ENCODE results near the gene ALDH3B2. TPM values are rescaled to one million over a fixed set of nuclear protein-coding genes. Genes with fewer than 3 reads are reported as not detected.
A peak's percentile ranks its signal among the peaks of the same experiment; 100 is the strongest.
"Not testable (repeated sequence)": the region's sequence is repeated elsewhere in the genome, so short reads cannot be mapped to it uniquely, and the experiment has no call there.

Gene ALDH3B2
- total RNA-seq, 6 experiments from 2014 or later, result not detected

DNA sequence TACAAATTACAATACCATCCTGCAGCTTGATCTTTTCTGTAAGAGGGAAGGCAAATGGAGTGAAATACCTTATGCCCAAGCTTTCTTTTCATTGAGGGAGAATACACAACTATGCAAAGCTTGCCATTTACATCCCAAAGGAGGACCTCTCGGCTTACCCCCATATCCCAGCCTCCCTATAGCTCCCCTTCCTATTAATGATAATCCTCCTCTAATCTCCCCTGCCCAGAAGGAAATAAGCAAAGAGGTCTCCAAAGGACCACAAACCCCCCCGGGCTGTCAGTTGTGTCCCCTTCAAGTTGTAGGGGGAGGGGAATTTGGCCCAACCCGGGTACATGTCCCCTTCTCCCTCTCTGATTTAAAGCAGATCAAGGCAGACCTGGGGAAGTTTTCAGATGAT lies 52.5 kb downstream of the ALDH3B2 start:
- intact Hi-C loops (cut with DNase I); H3K4me1 ChIP-seq; H3K27ac ChIP-seq; H3K27me3 ChIP-seq; H3K9me3 ChIP-seq; H3K36me3 ChIP-seq; H3K4me3 ChIP-seq; ATAC-seq; DNase-seq: not testable (repeated sequence)
- 57% methylated on average over 3 of the region's 3 CpGs for WGBS (ENCODE audit: insufficient coverage, low coverage, low lambda C conversion rate, missing lambda C conversion rate)

DNA sequence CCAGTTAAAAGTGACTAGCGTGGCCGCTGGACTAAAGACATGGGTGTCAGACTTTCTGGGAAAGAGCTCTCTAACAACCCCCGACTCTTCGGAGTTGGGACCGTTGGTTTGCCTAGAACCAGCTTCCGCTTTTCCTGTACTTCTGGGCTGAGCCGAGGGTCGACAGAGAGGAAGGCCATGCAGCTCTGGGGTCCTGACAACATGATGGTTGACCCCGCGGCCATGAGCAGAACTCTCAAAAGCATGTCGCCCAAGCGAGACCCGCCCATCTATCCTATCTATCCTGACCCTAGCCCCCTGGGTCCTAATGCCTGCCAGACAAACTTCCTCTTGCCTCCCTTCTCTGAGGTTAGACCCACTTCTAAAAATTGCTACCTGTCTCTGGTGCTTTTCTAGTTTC lies 53.8 kb downstream of the ALDH3B2 start:
- H3K36me3 ChIP-seq, result not testable (repeated sequence)

DNA sequence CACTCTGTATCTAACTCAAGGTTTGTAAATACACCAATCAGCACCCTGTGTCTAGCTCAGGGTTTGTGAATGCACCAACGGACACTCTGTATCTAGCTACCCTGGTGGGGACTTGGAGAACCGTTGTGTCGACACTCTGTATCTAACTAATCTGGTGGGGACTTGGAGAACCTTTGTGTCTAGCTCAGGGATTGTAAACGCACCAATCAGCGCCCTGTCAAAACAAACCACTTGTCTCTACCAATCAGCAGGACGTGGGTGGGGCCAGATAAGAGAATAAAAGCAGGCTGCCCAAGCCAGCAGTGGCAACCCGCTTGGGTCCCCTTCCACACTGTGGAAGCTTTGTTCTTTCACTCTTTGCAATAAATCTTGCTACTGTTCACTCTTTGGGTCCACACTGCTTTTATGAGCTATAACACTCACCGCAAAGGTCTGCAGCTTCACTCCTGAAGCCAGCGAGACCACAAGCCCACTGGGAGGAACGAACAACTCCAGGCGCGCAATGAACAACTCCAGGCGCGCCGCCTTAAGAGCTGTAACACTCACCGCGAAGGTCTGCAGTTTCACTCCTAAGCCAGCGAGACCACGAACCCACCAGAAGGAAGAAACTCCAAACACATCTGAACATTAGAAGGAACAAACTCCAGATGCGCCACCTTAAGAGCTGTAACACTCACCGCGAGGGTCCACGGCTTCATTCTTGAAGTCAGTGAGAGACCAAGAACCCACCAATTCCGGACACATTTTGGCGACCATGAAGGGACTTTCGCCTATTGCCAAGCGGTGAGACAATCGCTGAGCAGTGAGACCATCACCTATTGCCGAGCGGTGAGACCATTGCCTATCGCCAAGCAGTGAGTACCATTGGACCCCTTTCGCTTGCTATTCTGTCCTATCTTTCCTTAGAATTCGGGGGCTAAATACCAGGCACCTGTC lies 54.5 kb downstream of the ALDH3B2 start:
- 94% methylated on average over 13 of the region's 33 CpGs for WGBS (ENCODE audit: insufficient coverage, low coverage, low lambda C conversion rate, missing lambda C conversion rate)
- intact Hi-C loops (cut with DNase I), result not testable (repeated sequence)

More for the DNA sequence above, 53.8 kb downstream of the ALDH3B2 start:
- H3K27ac ChIP-seq; ATAC-seq; intact Hi-C loops (cut with DNase I); H3K4me1 ChIP-seq; H3K27me3 ChIP-seq; DNase-seq; H3K9me3 ChIP-seq; H3K4me3 ChIP-seq: not testable (repeated sequence)
- no CpG with 5 or more reads among the region's 13 CpGs for WGBS (ENCODE audit: insufficient coverage, low coverage, low lambda C conversion rate, missing lambda C conversion rate)

DNA sequence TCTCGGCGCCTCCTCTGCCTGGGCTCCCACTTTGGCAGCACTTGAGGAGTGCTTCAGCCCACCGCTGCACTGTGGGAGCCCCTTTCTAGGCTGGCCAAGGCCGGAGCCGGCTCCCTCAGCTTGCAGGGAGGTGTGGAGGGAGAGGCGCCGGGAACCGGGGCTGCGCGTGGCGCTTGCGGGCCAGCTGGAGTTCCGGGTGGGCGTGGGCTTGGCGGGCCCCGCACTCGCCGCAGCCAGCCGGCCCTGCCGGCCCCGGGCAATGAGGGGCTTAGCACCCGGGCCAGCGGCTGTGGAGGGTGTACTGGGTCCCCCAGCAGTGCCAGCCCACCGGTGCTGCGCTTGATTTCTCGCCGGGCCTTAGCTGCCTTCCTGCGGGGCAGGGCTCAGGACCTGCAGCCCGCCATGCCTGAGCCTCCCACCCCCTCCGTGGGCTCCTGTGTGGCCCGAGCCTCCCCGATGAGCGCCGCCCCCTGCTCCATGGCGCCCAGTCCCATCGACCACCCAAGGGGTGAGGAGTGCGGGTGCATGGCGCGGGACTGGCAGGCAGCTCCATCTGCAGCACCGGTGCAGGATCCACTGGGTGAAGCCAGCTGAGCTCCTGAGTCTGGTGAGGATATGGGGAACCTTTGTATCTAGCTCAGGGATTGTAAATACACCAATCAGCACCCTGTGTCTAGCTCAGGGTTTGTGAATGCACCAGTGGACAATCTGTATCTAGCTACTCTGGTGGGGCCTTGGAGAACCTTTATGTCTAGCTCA lies 55.3 kb downstream of the ALDH3B2 start:
- H3K36me3 ChIP-seq; H3K4me1 ChIP-seq; H3K4me3 ChIP-seq; DNase-seq; H3K9me3 ChIP-seq; ATAC-seq; H3K27ac ChIP-seq; H3K27me3 ChIP-seq; intact Hi-C loops (cut with DNase I): not testable (repeated sequence)
- WGBS (ENCODE audit: insufficient coverage, low coverage, low lambda C conversion rate, missing lambda C conversion rate), result 80% methylated on average over 3 of the region's 40 CpGs

More for the DNA sequence above, 54.5 kb downstream of the ALDH3B2 start:
- DNase-seq, H3K9me3 ChIP-seq, H3K4me3 ChIP-seq, H3K27me3 ChIP-seq, ATAC-seq, H3K36me3 ChIP-seq, H3K4me1 ChIP-seq, H3K27ac ChIP-seq: not testable (repeated sequence)

DNA sequence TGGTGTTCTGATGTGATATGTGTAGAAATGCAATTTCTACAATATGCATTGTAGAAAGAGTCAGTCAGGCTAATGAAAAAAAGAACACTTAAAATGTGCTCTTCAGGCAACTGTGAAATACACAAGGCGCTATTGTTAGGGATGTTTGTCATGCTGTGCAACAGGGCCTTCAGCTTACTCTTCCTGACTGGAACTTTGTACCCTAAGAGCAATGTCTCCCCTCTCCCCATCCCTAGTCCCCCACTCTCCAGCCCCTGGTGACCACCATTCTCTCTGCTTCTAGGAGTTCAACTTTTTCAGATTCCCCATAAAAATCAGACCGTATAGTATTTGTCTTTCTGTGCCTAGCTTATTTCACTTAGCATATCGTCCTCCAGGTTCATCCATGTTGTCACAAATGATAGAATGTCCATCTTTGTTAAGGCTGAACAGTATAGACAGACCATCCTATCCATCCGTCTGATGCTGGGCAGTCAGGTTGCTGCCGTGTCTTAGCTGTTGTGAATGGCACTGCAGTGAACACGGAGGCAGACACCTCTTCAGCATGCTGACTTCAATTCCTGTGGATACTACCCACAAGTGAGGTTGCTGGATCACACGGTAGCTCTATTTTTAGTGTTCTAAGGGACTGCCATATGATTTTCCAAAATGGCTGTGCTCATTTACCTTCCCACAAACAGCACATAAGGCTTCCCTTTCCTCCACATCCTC lies 57.0 kb downstream of the ALDH3B2 start:
- Histone ChIP-seq H3K4me3 (no peak overlapping the region), H3K4me1 (peaks cover 0 to 7% (median 0%) of the 10 kb centered on the region in 4 donors), H3K27ac (no peak overlapping the region), H3K27me3 (no peaks in the 10 kb centered on the region), H3K9me3 (no peaks in the 10 kb centered on the region), H3K36me3 (peaks cover 0 to 1% (median 0%) of the 10 kb centered on the region in 4 donors)
- WGBS (ENCODE audit: insufficient coverage, low coverage, low lambda C conversion rate, missing lambda C conversion rate), result 82% methylated on average over 6 of the region's 7 CpGs
- DNase-seq, result no peak
- intact Hi-C loops (cut with DNase I), result no loop called here
- ATAC-seq, result no peak
- TF ChIP-seq POLR2A (IDR thresholded peaks at IDR 0.05), result no peak
- TF ChIP-seq, protein P1, sequence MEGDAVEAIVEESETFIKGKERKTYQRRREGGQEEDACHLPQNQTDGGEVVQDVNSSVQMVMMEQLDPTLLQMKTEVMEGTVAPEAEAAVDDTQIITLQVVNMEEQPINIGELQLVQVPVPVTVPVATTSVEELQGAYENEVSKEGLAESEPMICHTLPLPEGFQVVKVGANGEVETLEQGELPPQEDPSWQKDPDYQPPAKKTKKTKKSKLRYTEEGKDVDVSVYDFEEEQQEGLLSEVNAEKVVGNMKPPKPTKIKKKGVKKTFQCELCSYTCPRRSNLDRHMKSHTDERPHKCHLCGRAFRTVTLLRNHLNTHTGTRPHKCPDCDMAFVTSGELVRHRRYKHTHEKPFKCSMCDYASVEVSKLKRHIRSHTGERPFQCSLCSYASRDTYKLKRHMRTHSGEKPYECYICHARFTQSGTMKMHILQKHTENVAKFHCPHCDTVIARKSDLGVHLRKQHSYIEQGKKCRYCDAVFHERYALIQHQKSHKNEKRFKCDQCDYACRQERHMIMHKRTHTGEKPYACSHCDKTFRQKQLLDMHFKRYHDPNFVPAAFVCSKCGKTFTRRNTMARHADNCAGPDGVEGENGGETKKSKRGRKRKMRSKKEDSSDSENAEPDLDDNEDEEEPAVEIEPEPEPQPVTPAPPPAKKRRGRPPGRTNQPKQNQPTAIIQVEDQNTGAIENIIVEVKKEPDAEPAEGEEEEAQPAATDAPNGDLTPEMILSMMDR (IDR thresholded peaks at IDR 0.05), result no peak

DNA sequence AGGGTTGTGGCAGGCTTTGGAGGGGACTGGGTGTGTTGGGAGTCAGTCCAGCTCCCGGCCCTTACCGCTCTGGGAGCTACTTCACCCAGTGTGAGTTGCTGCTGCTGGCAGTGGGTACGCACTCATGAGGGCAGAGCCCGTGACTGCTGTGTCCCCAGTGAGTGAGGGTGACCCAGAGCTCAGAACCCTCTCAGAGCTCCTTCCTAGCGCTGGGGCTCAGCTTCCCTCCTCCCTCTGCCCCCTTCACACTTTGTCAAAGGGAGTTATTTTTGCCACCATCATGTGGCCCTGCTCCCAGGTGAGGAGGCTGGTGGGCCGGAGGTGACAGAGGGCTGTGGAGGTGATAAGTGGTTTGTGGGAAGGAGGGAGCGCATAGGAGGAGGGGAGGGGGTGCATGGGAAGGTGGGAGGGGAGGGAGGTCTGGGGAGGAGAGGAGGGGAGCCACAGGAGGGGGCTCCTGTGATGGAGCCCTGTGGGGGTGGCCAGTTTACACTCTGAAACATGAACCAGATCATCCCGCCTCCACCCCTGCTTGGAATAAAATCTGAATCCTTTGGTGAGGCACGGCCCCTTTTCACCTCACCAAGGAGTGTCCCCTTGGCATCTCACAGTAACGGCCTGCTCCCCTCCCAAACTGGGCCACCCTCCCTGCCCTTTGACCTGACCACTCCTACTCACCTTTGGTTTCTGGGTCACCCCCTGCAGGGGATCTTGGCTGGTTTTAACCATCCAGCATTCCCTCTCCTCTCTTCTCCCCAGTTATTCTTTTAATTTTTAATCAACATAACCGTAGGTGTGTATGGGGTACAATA lies 57.8 kb downstream of the ALDH3B2 start:
- Histone ChIP-seq H3K4me3 (no peak overlapping the region), H3K27me3 (no peaks in the 10 kb centered on the region), H3K9me3 (no peaks in the 10 kb centered on the region), H3K36me3 (peaks cover 0 to 8% (median 2%) of the 10 kb centered on the region in 4 donors), H3K4me1 (peaks cover 0 to 7% (median 0%) of the 10 kb centered on the region in 4 donors), H3K27ac (no peak overlapping the region)
- ATAC-seq, result peak in 1 of 4 donors; percentile 29
- 50% methylated on average over 8 of the region's 11 CpGs for WGBS (ENCODE audit: insufficient coverage, low coverage, low lambda C conversion rate, missing lambda C conversion rate)
- intact Hi-C loops (cut with DNase I), result no loop called here
- peak in 1 of 3 donors; percentile 55 for DNase-seq
- no peak for TF ChIP-seq POLR2A (IDR thresholded peaks at IDR 0.05)
- TF ChIP-seq, protein P1 (IDR thresholded peaks at IDR 0.05), result no peak
